Spleen (tissue), 7 donors: ENCODE data around the gene FGF8.

Experiments used
- POLR2A ChIP-seq, 3 donors: fragments of 450-650 bp; IDR thresholded peaks; one replicate each; pipeline ENCODE4 v1.5.1; 2017; ENCODE audit warnings: antibody characterized with exemption in 3 of 3, mild to moderate bottlenecking in 1 of 3
- TF ChIP-seq, protein P1 (sequence below), 11 experiments: fragments of 200-600 bp in 7 of 11; fragments of 450-650 bp in 4 of 11; sonication (generic) in 4 of 11; IDR thresholded peaks in 8 of 11; conservative IDR thresholded peaks in 3 of 11; 1 replicate in 7 of 11; 2 replicates in 4 of 11; pipeline versions ENCODE4 v1.4.0 to v1.8.0; 2016 to 2021; ENCODE audit warnings: antibody characterized with exemption in 11 of 11, inconsistent platforms in 4 of 11, mild to moderate bottlenecking in 1 of 11
- donor health status: DM: no; HTN: no; CAD: no; lungs with moderate emphysema.
- donor health status: DM: no; HTN: no; CAD: no.
- donor health status: DM: no; HTN: no; CAD: no.

DNA sequence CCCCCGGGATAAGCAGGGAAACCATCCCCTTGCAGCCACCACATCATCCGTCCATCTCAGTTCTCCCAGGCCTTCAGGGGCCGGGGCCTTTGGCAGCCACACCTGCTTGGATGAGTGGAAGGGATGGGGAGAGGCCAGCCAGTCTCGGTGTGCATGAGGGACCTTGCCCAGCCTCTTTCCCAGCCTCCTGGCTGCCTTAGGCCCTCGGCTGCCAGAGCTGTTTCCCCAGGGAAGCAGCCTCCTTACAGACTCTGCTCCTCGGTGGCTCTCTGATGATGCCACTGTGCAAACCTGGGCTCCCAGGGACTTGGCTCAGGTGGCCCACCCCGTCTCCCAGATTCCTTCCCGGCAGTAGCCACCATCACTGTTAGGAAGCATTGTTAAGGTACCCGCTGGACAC, 14.7 kb downstream of the FGF8 start:
- no peak for TF ChIP-seq POLR2A (IDR thresholded peaks at IDR 0.05)
- TF ChIP-seq, protein P1, sequence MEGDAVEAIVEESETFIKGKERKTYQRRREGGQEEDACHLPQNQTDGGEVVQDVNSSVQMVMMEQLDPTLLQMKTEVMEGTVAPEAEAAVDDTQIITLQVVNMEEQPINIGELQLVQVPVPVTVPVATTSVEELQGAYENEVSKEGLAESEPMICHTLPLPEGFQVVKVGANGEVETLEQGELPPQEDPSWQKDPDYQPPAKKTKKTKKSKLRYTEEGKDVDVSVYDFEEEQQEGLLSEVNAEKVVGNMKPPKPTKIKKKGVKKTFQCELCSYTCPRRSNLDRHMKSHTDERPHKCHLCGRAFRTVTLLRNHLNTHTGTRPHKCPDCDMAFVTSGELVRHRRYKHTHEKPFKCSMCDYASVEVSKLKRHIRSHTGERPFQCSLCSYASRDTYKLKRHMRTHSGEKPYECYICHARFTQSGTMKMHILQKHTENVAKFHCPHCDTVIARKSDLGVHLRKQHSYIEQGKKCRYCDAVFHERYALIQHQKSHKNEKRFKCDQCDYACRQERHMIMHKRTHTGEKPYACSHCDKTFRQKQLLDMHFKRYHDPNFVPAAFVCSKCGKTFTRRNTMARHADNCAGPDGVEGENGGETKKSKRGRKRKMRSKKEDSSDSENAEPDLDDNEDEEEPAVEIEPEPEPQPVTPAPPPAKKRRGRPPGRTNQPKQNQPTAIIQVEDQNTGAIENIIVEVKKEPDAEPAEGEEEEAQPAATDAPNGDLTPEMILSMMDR (IDR thresholded peaks at IDR 0.05 in 8 of 11, conservative IDR thresholded peaks at IDR 0.05 in 3 of 11) = no peak
